ENCODE results near the gene CSNK2A3. TPM values are rescaled to one million over a fixed set of nuclear protein-coding genes. Genes with fewer than 3 reads are reported as not detected.

Gene CSNK2A3
- total RNA-seq, 1 experiment from 2014 or later = 1.4 TPM

GRCh38 chr11:11316651-11317230, 36.3 kb downstream of the CSNK2A3 start:
- no peaks in the 10 kb centered on the region for H3K27me3 ChIP-seq (replicated peaks; ENCODE audit: insufficient read depth, low read depth, low read length, poor library complexity)
- BruUV-seq (replicated peaks) = no TSS peak
- H3K27ac ChIP-seq (ENCODE audit: low read depth, low read length, poor library complexity, severe bottlenecking) = no peak overlapping the region
- DNase-seq (ENCODE audit: low spot score) = no peak
- no peak overlapping the region for H3K4me3 ChIP-seq (ENCODE audit: low read depth, low read length, poor library complexity, severe bottlenecking)
- no peaks in the 10 kb centered on the region for H3K9me3 ChIP-seq (ENCODE audit: low read depth, low read length, poor library complexity, severe bottlenecking)
- no peak for TF ChIP-seq CTCF (conservative IDR thresholded peaks at IDR 0.05; ENCODE audit: low read depth, low read length)
- H3K4me1 ChIP-seq (ENCODE audit: insufficient read depth, low read length, poor library complexity, severe bottlenecking) = no peaks in the 10 kb centered on the region
- intact Hi-C loops (cut with micrococcal nuclease; ENCODE audit: unreplicated experiment) = no loop called here
- no peaks in the 10 kb centered on the region for H3K36me3 ChIP-seq (ENCODE audit: insufficient read depth, low read length, poor library complexity, severe bottlenecking)
- ChIA-PET CTCF (no interaction called here), POLR2A (ENCODE audit: low non-redundant PET) (no interaction called here)

- Histone ChIP-seq H3K4me1 (ENCODE audit: insufficient read depth, low read length, poor library complexity, severe bottlenecking) (no peaks in the 10 kb centered on the region), H3K4me3 (ENCODE audit: low read depth, low read length, poor library complexity, severe bottlenecking) (no peak overlapping the region), H3K27ac (ENCODE audit: low read depth, low read length, poor library complexity, severe bottlenecking) (no peak overlapping the region), H3K27me3 (replicated peaks; ENCODE audit: insufficient read depth, low read depth, low read length, poor library complexity) (no peaks in the 10 kb centered on the region), H3K36me3 (ENCODE audit: insufficient read depth, low read length, poor library complexity, severe bottlenecking) (no peaks in the 10 kb centered on the region), H3K9me3 (ENCODE audit: low read depth, low read length, poor library complexity, severe bottlenecking) (no peaks in the 10 kb centered on the region)
- BruUV-seq (replicated peaks) = no TSS peak
- TF ChIP-seq CTCF (conservative IDR thresholded peaks at IDR 0.05; ENCODE audit: low read depth, low read length) (no peak), EZH2 (IDR thresholded peaks at IDR 0.05; ENCODE audit: borderline replicate concordance, low read depth, low read length, poor library complexity, severe bottlenecking) (no peak)
- intact Hi-C loops (cut with micrococcal nuclease; ENCODE audit: unreplicated experiment) = no loop called here
- CTCF ChIA-PET = no interaction called here
- DNase-seq (ENCODE audit: low spot score) = no peak
- POLR2A ChIA-PET (ENCODE audit: low non-redundant PET) = no interaction called here
Measured at GRCh38 chr11:11313902-11314692, 39.0 kb downstream of the CSNK2A3 start.

GRCh38 chr11:11313426-11313825, 39.6 kb downstream of the CSNK2A3 start:
- no peaks in the 10 kb centered on the region for H3K9me3 ChIP-seq (ENCODE audit: low read depth, low read length, poor library complexity, severe bottlenecking)
- peak; percentile 14 for DNase-seq (ENCODE audit: low spot score)
- intact Hi-C loops (cut with micrococcal nuclease; ENCODE audit: unreplicated experiment) = no loop called here
- no peak overlapping the region for H3K4me3 ChIP-seq (ENCODE audit: low read depth, low read length, poor library complexity, severe bottlenecking)
- no TSS peak for BruUV-seq (replicated peaks)
- H3K27ac ChIP-seq (ENCODE audit: low read depth, low read length, poor library complexity, severe bottlenecking) = no peak overlapping the region
- ChIA-PET CTCF (no interaction called here), POLR2A (ENCODE audit: low non-redundant PET) (no interaction called here)
- no peaks in the 10 kb centered on the region for H3K27me3 ChIP-seq (replicated peaks; ENCODE audit: insufficient read depth, low read depth, low read length, poor library complexity)
- no peak for TF ChIP-seq CTCF (conservative IDR thresholded peaks at IDR 0.05; ENCODE audit: low read depth, low read length)
- no peak for TF ChIP-seq EZH2 (IDR thresholded peaks at IDR 0.05; ENCODE audit: borderline replicate concordance, low read depth, low read length, poor library complexity, severe bottlenecking)
- no peaks in the 10 kb centered on the region for H3K36me3 ChIP-seq (ENCODE audit: insufficient read depth, low read length, poor library complexity, severe bottlenecking)
- H3K4me1 ChIP-seq (ENCODE audit: insufficient read depth, low read length, poor library complexity, severe bottlenecking) = no peaks in the 10 kb centered on the region
